Heart right ventricle (tissue), 16 donors: ENCODE data around the gene CDK15. TPM values are rescaled to one million over a fixed set of nuclear protein-coding genes. Genes with fewer than 3 reads are reported as not detected.
A peak's percentile ranks its signal among the peaks of the same experiment; 100 is the strongest.

Experiments
- ATAC-seq, 8 donors: fragments of 200-7000 bp; cut with Tn5 transposase; one replicate each; pipeline ENCODE4 v1.9.1; 2020; ENCODE audit warnings: mild to moderate bottlenecking in 8 of 8, moderate library complexity in 8 of 8, moderate number of reproducible peaks in 1 of 8
- DNase-seq, 2 donors: peaks; one replicate each; pipeline ENCODE4 v3.0.0-alpha.2; 2020
- H3K27ac ChIP-seq, 10 donors: fragments of 200-600 bp; sonication (generic) in 2 of 10; one replicate each; pipeline versions ENCODE4 v1.5.0 to v1.8.0; 2020 to 2022; ENCODE audit warnings: mild to moderate bottlenecking in 3 of 10
- H3K27me3 ChIP-seq, 7 donors: fragments of 200-600 bp; one replicate each; pipeline ENCODE4 v1.8.0; 2021 to 2022; ENCODE audit warnings: mild to moderate bottlenecking in 2 of 7
- H3K36me3 ChIP-seq, 9 donors: fragments of 200-600 bp; sonication (generic) in 1 of 9; one replicate each; pipeline versions ENCODE4 v1.5.0 to v1.8.0; 2020 to 2022; ENCODE audit warnings: mild to moderate bottlenecking in 2 of 9
- H3K4me1 ChIP-seq, 9 donors: fragments of 200-600 bp; sonication (generic) in 1 of 9; one replicate each; pipeline versions ENCODE4 v1.5.0 to v1.8.0; 2020 to 2022; ENCODE audit warnings: mild to moderate bottlenecking in 4 of 9
- H3K4me3 ChIP-seq, 10 donors: fragments of 200-600 bp; sonication (generic) in 2 of 10; one replicate each; pipeline versions ENCODE4 v1.5.0 to v1.8.0; 2020 to 2022; ENCODE audit warnings: mild to moderate bottlenecking in 7 of 10, moderate library complexity in 2 of 10
- H3K9me3 ChIP-seq, 11 donors: fragments of 200-600 bp in 10 of 11; sonication (generic) in 2 of 11; one replicate each; pipeline versions ENCODE4 v1.5.0 to v1.8.0; 2013 to 2022; ENCODE audit warnings: mild to moderate bottlenecking in 2 of 11, control low read depth in 1 of 11, moderate library complexity in 1 of 11
- WGBS, 2 donors: extraction: QIAGEN DNeasy Blood & Tissue Kit; methylation state at CpG; one replicate each; pipeline ENCODE4 v1.1.7; 2013; ENCODE audit warnings: inconsistent platforms in 1 of 2; 5-methylcytosine and 5-hydroxymethylcytosine counted together
- intact Hi-C, 10 donors: fragments of 100-400 bp; cut with DNase I; formaldehyde crosslinking; loops; one replicate each; pipeline versions ENCODE4 v1.11.1 to v1.14.2; 2022
- polyA plus RNA-seq, 2 donors: library from polyadenylated mRNA; stranded (reverse); fragments of 200-250 nt; gene quantifications; one replicate each; pipeline ENCODE4 v1.2.3, GENCODE V29; 2013
- total RNA-seq, 10 donors: library from RNA; stranded (reverse); fragmentation: NEBNext Ultra II Directional in 3 of 10; extraction: Animal tissue kit (Norgen Biotek cat#: 25700) in 3 of 10; gene quantifications; one replicate each; pipeline versions ENCODE4 v1.2.1 to v1.2.4, GENCODE V29; 2021 to 2023
- TF ChIP-seq, protein P1 (sequence below), 9 donors: fragments of 200-600 bp; sonication (generic) in 2 of 9; IDR thresholded peaks; one replicate each; pipeline versions ENCODE4 v1.5.0 to v1.8.0; 2021 to 2022; ENCODE audit warnings: antibody characterized with exemption in 9 of 9, mild to moderate bottlenecking in 5 of 9, moderate library complexity in 1 of 9
- donor health status: Arrhythmogenic right ventricular cardiomyopathy.
- donor health status: ischemic (EF 13 %, LVEDD 7.1; RV severe dilation, severe dysfunction).
- donor health status: healthy with polysubstance abuse.
- donor health status: DM: no; HTN: yes; CAD: no.
- donor health status: DM: no; HTN: no; CAD: no.
- donor health status: ischemic (EF 25% LVEDD 6.9; RV normal size, moderate dysfunction).
- donor health status: ischemic (EF 25% LVEDD 5.7; RV mildly dilated, moderate dysfunction).
- donor health status: healthy.
- donor health status: DM: yes; HTN: yes; CAD: no.
- donor health status: Ischemic cardiomyopathy.
- donor health status: ischemic (EF 35%, LVEDD 5.7; RV mildly dilated, moderate dysfunction).
- donor health status: nonischemic (EF 11% LVEDD 7.7; RV severe dilation, severe dysfunction).
- donor health status: DM: yes; HTN: yes; CAD: no.
- donor health status: PGD.
- donor health status: ischemic (EF 29% LVEDD 5.4; RV normal size, mild dysfunction).
- donor health status: nonischemic (EF 23%, LVEDD 6.1; RV moderate dilation, normal function).

CDK15 gene
- total and polyA plus RNA-seq, 12 donors: 0.07 to 0.39 (median 0.15) TPM; not detected in 1

DNA sequence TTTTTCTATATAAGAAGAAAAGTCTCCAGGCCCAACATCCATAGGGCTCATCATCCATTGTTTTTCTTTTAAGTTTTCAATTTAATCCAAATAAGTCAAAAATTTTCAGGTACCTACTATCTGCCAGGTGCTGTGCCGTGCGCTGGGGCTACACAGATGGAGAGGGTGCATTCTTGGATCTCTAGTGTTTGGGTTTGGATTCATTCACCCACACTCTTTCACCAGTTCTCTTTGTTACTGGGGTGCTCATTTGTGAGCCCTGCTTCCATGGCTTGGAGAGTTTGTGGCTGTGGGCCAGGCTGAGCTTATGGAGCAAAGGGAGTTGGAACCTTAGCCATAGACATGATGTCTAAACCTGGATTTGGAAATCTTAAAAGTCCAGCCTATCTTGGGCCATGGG lies 51.0 kb downstream of the CDK15 start:
- 89 to 93% methylated on average over 2 of the region's 2 CpGs for WGBS, 2 donors
- H3K4me1 ChIP-seq: peaks cover 0 to 6% (median 4%) of the 10 kb centered on the region in 9 donors
- no peak for ATAC-seq
- intact Hi-C loops: loop anchor here in 4 of 10 donors (5.0 to 10.0 kb wide), 3 partner anchors 50 to 320 kb away; partner anchors contain the start of gene CDK15 (in 1 of the 4)
- no peak for DNase-seq
- H3K36me3 ChIP-seq: no peaks in the 10 kb centered on the region
- H3K27ac ChIP-seq: no peak overlapping the region
- TF ChIP-seq, protein P1, sequence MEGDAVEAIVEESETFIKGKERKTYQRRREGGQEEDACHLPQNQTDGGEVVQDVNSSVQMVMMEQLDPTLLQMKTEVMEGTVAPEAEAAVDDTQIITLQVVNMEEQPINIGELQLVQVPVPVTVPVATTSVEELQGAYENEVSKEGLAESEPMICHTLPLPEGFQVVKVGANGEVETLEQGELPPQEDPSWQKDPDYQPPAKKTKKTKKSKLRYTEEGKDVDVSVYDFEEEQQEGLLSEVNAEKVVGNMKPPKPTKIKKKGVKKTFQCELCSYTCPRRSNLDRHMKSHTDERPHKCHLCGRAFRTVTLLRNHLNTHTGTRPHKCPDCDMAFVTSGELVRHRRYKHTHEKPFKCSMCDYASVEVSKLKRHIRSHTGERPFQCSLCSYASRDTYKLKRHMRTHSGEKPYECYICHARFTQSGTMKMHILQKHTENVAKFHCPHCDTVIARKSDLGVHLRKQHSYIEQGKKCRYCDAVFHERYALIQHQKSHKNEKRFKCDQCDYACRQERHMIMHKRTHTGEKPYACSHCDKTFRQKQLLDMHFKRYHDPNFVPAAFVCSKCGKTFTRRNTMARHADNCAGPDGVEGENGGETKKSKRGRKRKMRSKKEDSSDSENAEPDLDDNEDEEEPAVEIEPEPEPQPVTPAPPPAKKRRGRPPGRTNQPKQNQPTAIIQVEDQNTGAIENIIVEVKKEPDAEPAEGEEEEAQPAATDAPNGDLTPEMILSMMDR (IDR thresholded peaks at IDR 0.05): no peak
- peaks cover 0 to 30% (median 19%) of the 10 kb centered on the region in 7 donors for H3K27me3 ChIP-seq
- no peaks in the 10 kb centered on the region for H3K9me3 ChIP-seq
- no peak overlapping the region for H3K4me3 ChIP-seq

- DNase-seq (no peak), ATAC-seq (peak in 2 of 8 donors; percentile 31 to 44)
- intact Hi-C loops: loop anchor here in 5 of 10 donors (1.0 to 10.0 kb wide), 4 partner anchors 51 to 320 kb away; partner anchors contain the start of gene CDK15 (in 1 of the 5)
- H3K27me3 ChIP-seq: peaks cover 0 to 34% (median 19%) of the 10 kb centered on the region in 7 donors
- TF ChIP-seq, protein P1 (IDR thresholded peaks at IDR 0.05): no peak
- H3K4me3 ChIP-seq: peak overlapping the region in 1 of 10 donors; percentile 29
- WGBS, 2 donors: 13 to 15% methylated on average over 16 of the region's 16 CpGs
- H3K36me3 ChIP-seq: no peaks in the 10 kb centered on the region
- no peak overlapping the region for H3K27ac ChIP-seq
- no peaks in the 10 kb centered on the region for H3K9me3 ChIP-seq
- H3K4me1 ChIP-seq: peaks cover 0 to 6% (median 4%) of the 10 kb centered on the region in 9 donors
Measured at GRCh38 chr2:201858281-201859184, 52.2 kb downstream of the CDK15 start.

DNA sequence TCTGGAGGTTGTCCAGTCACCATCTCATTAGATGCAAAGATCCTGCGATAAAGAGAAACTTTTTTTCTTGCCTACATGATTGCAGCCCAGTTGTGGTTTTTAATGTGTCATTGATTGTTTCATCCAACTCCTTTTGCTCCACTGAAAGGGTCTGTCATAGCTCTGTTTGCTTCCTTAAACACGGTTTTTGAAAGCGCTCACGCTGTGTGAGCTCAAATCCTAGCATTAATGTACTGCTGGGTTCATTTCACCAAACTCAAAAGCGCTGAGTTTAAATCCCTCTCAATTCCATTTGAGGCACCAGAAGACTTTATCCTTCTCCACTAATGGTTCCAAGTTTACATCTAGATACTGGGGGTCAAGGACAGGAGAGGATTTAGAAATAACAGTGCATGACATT lies 53.6 kb downstream of the CDK15 start:
- ATAC-seq (no peak), DNase-seq (no peak)
- no peaks in the 10 kb centered on the region for H3K36me3 ChIP-seq
- no peaks in the 10 kb centered on the region for H3K9me3 ChIP-seq
- 90 to 93% methylated on average over 5 of the region's 5 CpGs for WGBS, 2 donors
- H3K4me3 ChIP-seq: no peak overlapping the region
- intact Hi-C loops: loop anchor here (1.0 to 10.0 kb wide), 12 partner anchors 53 to 319 kb away; partner anchors contain the start of genes FZD7 (in 5 of the 10) and CDK15 (in 1 of the 10)
- no peak overlapping the region for H3K27ac ChIP-seq
- TF ChIP-seq, protein P1 (IDR thresholded peaks at IDR 0.05): no peak
- H3K4me1 ChIP-seq: peaks cover 0 to 6% (median 4%) of the 10 kb centered on the region in 9 donors
- peaks cover 0 to 34% (median 17%) of the 10 kb centered on the region in 7 donors for H3K27me3 ChIP-seq

DNA sequence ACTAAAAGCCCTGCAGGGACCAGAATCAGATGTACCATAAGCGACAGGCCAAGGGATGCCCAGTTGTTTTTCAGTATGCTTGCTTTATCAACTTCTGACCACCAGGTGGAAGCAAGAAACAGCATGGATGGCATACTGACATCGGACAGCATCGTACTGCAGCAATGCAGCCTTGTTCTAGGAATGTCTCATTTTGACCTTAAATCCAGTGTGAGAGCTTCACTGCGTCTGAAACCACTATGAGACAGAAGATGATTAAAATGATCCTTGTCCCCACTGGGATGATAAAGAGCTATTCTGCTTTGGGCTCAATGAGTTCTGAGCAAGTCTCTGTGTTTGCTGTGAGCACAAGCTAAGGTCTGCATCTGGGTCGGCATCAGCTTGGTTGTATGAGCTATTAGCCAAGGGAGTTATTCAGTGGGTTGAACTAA lies 54.3 kb downstream of the CDK15 start:
- peak; percentile 73 to 92 (median 88) for ATAC-seq
- DNase-seq: peak in 1 of 2 donors; percentile 49
- Histone ChIP-seq H3K4me3 (no peak overlapping the region), H3K9me3 (no peaks in the 10 kb centered on the region), H3K27ac (no peak overlapping the region), H3K36me3 (no peaks in the 10 kb centered on the region), H3K4me1 (peaks cover 0 to 6% (median 4%) of the 10 kb centered on the region in 9 donors), H3K27me3 (peaks cover 0 to 34% (median 17%) of the 10 kb centered on the region in 7 donors)
- TF ChIP-seq, protein P1 (IDR thresholded peaks at IDR 0.05): peak; percentile 50 to 89 (median 84)
- intact Hi-C loops: loop anchor here in 9 of 10 donors (1.0 to 10.0 kb wide), 10 partner anchors 172 to 318 kb away; partner anchors contain the start of gene FZD7 (in 5 of the 9)
- WGBS, 2 donors: 11 to 13% methylated on average over 5 of the region's 5 CpGs
